Activated T-helper 9 cell treated with anti-CD3 and anti-CD28 coated beads, Interleukin-2, amount 50 U/mL, for 16 hours (primary cell): ENCODE measurements around the gene SRR.

Experiments
- DNase-seq: peaks from one replicate; pipeline ENCODE4 v3.0.0-alpha.2; 2020; ENCODE audit warnings: low read depth

SRR gene

GRCh38 chr17:2372180-2372579 is 68.4 kb downstream of the SRR start:
- no peak for DNase-seq

- DNase-seq: no peak
Measured at GRCh38 chr17:2372681-2373080, 68.9 kb downstream of the SRR start.

- no peak for DNase-seq
Measured at GRCh38 chr17:2373179-2373578, 69.4 kb downstream of the SRR start.
